ENCODE measurements around the gene PAK2. TPM values are rescaled to one million over a fixed set of nuclear protein-coding genes. Genes with fewer than 3 reads are reported as not detected.

PAK2 gene
- total and polyA plus RNA-seq, 9 of the 15 experiments (the other 6 are each of a cell fraction or from before 2014, with no cell fraction given): 13.2 to 72.4 (median 35.7) TPM

DNA sequence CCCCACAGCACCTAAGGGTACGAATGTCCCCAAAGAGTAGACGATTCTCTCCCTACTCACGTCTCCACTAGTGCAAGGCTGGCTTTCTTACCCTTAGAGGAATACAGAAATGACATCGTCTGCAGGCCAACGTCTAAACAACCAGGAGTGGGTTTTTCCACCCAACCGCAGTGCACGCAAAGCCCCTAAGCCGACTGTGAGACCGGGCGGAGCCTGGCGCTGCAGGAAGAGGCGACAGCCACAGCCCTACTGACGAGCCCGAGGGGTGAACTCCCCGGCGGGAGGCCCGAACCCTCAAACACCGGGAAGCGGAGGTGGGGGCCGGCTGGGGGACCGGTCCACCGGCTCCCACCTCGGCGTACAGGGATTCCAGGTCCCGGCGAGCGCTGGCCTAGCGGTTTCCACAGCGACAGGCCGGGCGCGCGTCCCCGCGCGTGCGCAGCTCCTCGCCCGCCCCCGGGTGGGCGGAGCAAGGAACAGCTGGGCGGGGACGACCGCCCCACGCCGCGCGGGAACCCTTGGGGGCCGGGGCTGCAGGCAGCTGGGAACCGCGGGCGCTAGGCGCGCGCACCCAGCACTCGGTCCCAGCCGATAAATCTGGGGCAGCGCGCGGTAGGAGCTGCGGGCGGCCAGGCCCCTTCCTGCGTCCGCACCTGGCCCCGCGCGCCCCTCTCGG lies 27.7 kb upstream of the PAK2 start, which contains the start of the genes CEP19 and PIGX (continued):
- TF ChIP-seq, protein P1, sequence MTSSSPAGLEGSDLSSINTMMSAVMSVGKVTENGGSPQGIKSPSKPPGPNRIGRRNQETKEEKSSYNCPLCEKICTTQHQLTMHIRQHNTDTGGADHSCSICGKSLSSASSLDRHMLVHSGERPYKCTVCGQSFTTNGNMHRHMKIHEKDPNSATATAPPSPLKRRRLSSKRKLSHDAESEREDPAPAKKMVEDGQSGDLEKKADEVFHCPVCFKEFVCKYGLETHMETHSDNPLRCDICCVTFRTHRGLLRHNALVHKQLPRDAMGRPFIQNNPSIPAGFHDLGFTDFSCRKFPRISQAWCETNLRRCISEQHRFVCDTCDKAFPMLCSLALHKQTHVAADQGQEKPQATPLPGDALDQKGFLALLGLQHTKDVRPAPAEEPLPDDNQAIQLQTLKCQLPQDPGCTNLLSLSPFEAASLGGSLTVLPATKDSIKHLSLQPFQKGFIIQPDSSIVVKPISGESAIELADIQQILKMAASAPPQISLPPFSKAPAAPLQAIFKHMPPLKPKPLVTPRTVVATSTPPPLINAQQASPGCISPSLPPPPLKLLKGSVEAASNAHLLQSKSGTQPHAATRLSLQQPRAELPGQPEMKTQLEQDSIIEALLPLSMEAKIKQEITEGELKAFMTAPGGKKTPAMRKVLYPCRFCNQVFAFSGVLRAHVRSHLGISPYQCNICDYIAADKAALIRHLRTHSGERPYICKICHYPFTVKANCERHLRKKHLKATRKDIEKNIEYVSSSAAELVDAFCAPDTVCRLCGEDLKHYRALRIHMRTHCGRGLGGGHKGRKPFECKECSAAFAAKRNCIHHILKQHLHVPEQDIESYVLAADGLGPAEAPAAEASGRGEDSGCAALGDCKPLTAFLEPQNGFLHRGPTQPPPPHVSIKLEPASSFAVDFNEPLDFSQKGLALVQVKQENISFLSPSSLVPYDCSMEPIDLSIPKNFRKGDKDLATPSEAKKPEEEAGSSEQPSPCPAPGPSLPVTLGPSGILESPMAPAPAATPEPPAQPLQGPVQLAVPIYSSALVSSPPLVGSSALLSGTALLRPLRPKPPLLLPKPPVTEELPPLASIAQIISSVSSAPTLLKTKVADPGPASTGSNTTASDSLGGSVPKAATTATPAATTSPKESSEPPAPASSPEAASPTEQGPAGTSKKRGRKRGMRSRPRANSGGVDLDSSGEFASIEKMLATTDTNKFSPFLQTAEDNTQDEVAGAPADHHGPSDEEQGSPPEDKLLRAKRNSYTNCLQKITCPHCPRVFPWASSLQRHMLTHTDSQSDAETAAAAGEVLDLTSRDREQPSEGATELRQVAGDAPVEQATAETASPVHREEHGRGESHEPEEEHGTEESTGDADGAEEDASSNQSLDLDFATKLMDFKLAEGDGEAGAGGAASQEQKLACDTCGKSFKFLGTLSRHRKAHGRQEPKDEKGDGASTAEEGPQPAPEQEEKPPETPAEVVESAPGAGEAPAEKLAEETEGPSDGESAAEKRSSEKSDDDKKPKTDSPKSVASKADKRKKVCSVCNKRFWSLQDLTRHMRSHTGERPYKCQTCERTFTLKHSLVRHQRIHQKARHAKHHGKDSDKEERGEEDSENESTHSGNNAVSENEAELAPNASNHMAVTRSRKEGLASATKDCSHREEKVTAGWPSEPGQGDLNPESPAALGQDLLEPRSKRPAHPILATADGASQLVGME (CRISPR knock-in tag; IDR thresholded peaks at IDR 0.05): no peak
- TF ChIP-seq MAFK (IDR thresholded peaks at IDR 0.05; ENCODE audit: low read length): no peak
- TF ChIP-seq ZC3H8 (IDR thresholded peaks at IDR 0.05): no peak
- TF ChIP-seq, protein P2, sequence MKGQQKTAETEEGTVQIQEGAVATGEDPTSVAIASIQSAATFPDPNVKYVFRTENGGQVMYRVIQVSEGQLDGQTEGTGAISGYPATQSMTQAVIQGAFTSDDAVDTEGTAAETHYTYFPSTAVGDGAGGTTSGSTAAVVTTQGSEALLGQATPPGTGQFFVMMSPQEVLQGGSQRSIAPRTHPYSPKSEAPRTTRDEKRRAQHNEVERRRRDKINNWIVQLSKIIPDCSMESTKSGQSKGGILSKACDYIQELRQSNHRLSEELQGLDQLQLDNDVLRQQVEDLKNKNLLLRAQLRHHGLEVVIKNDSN (CRISPR knock-in tag; IDR thresholded peaks at IDR 0.05): no peak
- no peak for TF ChIP-seq DNMT1 (IDR thresholded peaks at IDR 0.05)
- TF ChIP-seq SRSF1 (IDR thresholded peaks at IDR 0.05; ENCODE audit: low read depth, low read length): no peak
- no peak for TF ChIP-seq U2AF1 (optimal IDR thresholded peaks at IDR 0.05; ENCODE audit: low read depth, low read length)
- TF ChIP-seq ETV5 (CRISPR knock-in tag; IDR thresholded peaks at IDR 0.05; ENCODE audit: low read depth): peak; percentile 38; the same call in 1 of the 2 replicates
- TF ChIP-seq ZKSCAN1 (IDR thresholded peaks at IDR 0.05; ENCODE audit: low read depth, low read length): no peak
- TF ChIP-seq MTA3 (IDR thresholded peaks at IDR 0.05; ENCODE audit: borderline replicate concordance): peak; percentile 61; the same call in 1 of the 2 replicates
- TF ChIP-seq, protein P3, sequence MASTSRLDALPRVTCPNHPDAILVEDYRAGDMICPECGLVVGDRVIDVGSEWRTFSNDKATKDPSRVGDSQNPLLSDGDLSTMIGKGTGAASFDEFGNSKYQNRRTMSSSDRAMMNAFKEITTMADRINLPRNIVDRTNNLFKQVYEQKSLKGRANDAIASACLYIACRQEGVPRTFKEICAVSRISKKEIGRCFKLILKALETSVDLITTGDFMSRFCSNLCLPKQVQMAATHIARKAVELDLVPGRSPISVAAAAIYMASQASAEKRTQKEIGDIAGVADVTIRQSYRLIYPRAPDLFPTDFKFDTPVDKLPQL (IDR thresholded peaks at IDR 0.05; ENCODE audit: extremely low read depth, insufficient read length): no peak
- TF ChIP-seq NFXL1 (CRISPR knock-in tag; IDR thresholded peaks at IDR 0.05): no peak
- TF ChIP-seq CEBPB (tag; IDR thresholded peaks at IDR 0.05): no peak
- no peak for TF ChIP-seq NFE2 (IDR thresholded peaks at IDR 0.05; ENCODE audit: low read depth)
- no peak for TF ChIP-seq OTX1 (CRISPR knock-in tag; IDR thresholded peaks at IDR 0.05)
- TF ChIP-seq RB1 (IDR thresholded peaks at IDR 0.05; ENCODE audit: low read depth): peak; percentile 98
- no peak for TF ChIP-seq WHSC1 (IDR thresholded peaks at IDR 0.05; ENCODE audit: low read length)
- TF ChIP-seq ZNF184 (CRISPR knock-in tag; IDR thresholded peaks at IDR 0.05): no peak
- TF ChIP-seq ZNF324 (CRISPR knock-in tag; IDR thresholded peaks at IDR 0.05): no peak
- TF ChIP-seq SRSF7 (optimal IDR thresholded peaks at IDR 0.05; ENCODE audit: low read depth, low read length): no peak
- no peak for TF ChIP-seq ZNF282 (CRISPR knock-in tag; IDR thresholded peaks at IDR 0.05)
- TF ChIP-seq CXXC5 (CRISPR knock-in tag; IDR thresholded peaks at IDR 0.05): peak; percentile 91
- no peak for TF ChIP-seq GABPB2 (CRISPR knock-in tag; conservative IDR thresholded peaks at IDR 0.05)
- no peak for TF ChIP-seq ZNF785 (CRISPR knock-in tag; IDR thresholded peaks at IDR 0.05)
- TF ChIP-seq POLR3A (IDR thresholded peaks at IDR 0.05; ENCODE audit: borderline replicate concordance, extremely low read depth, insufficient read depth, insufficient read length): no peak
